ENCODE results near the gene CEP72. TPM values are rescaled to one million over a fixed set of nuclear protein-coding genes. Genes with fewer than 3 reads are reported as not detected.

Gene CEP72
- total RNA-seq, 4 donors from 2014 or later, result 0.83 to 1.8 (median 1.5) TPM

GRCh38 chr5:606526-607399 is 5.4 kb upstream of the CEP72 start:
- peaks cover 4 to 10% (median 8%) of the 10 kb centered on the region in 4 donors for H3K4me1 ChIP-seq
- H3K4me3 ChIP-seq, result no peak overlapping the region
- intact Hi-C loops (cut with DNase I), result no loop called here
- TF ChIP-seq POLR2AphosphoS5 (IDR thresholded peaks at IDR 0.05) (no peak), CTCF (IDR thresholded peaks at IDR 0.05) (no peak), EP300 (IDR thresholded peaks at IDR 0.05) (no peak), POLR2A (IDR thresholded peaks at IDR 0.05; ENCODE audit: low read depth) (no peak)
- no peak for DNase-seq (ENCODE audit: extremely low spot score)
- H3K9me3 ChIP-seq, result no peaks in the 10 kb centered on the region
- no peaks in the 10 kb centered on the region for H3K36me3 ChIP-seq
- peaks cover 0 to 71% (median 0%) of the 10 kb centered on the region in 4 donors for H3K27me3 ChIP-seq
- WGBS, result 73% methylated on average over 8 of the region's 21 CpGs
- H3K27ac ChIP-seq (replicated peaks in 1 of 4), result no peak overlapping the region

GRCh38 chr5:607541-608428 is 4.4 kb upstream of the CEP72 start:
- no peak overlapping the region for H3K27ac ChIP-seq (replicated peaks in 1 of 4)
- no peak for DNase-seq (ENCODE audit: extremely low spot score)
- TF ChIP-seq CTCF (IDR thresholded peaks at IDR 0.05) (no peak), POLR2A (IDR thresholded peaks at IDR 0.05; ENCODE audit: low read depth) (no peak), POLR2AphosphoS5 (IDR thresholded peaks at IDR 0.05) (no peak), EP300 (IDR thresholded peaks at IDR 0.05) (no peak)
- no peak overlapping the region for H3K4me3 ChIP-seq
- peaks cover 7 to 16% (median 13%) of the 10 kb centered on the region in 4 donors for H3K4me1 ChIP-seq
- H3K9me3 ChIP-seq, result no peaks in the 10 kb centered on the region
- peaks cover 0 to 61% (median 0%) of the 10 kb centered on the region in 4 donors for H3K27me3 ChIP-seq
- 87% methylated on average over 35 of the region's 37 CpGs for WGBS
- H3K36me3 ChIP-seq, result no peaks in the 10 kb centered on the region
- intact Hi-C loops (cut with DNase I), result no loop called here

- Histone ChIP-seq H3K27me3 (peaks cover 0 to 52% (median 0%) of the 10 kb centered on the region in 4 donors), H3K4me1 (peaks cover 10 to 25% (median 18%) of the 10 kb centered on the region in 4 donors), H3K36me3 (no peaks in the 10 kb centered on the region), H3K9me3 (no peaks in the 10 kb centered on the region), H3K4me3 (no peak overlapping the region), H3K27ac (replicated peaks in 1 of 4) (no peak overlapping the region)
- intact Hi-C loops (cut with DNase I), result no loop called here
- 93% methylated on average over 27 of the region's 31 CpGs for WGBS
- no peak for DNase-seq (ENCODE audit: extremely low spot score)
- TF ChIP-seq POLR2AphosphoS5 (IDR thresholded peaks at IDR 0.05) (no peak), POLR2A (IDR thresholded peaks at IDR 0.05; ENCODE audit: low read depth) (no peak), CTCF (IDR thresholded peaks at IDR 0.05) (no peak), EP300 (IDR thresholded peaks at IDR 0.05) (no peak)
Measured at GRCh38 chr5:608429-609370, 3.4 kb upstream of the CEP72 start.

GRCh38 chr5:609506-609905 is 2.6 kb upstream of the CEP72 start:
- Histone ChIP-seq H3K4me1 (peaks cover 10 to 25% (median 18%) of the 10 kb centered on the region in 4 donors), H3K27me3 (peaks cover 0 to 44% (median 0%) of the 10 kb centered on the region in 4 donors), H3K27ac (replicated peaks in 1 of 4) (no peak overlapping the region), H3K9me3 (no peaks in the 10 kb centered on the region), H3K36me3 (no peaks in the 10 kb centered on the region), H3K4me3 (no peak overlapping the region)
- intact Hi-C loops (cut with DNase I), result no loop called here
- DNase-seq (ENCODE audit: extremely low spot score), result no peak
- 95% methylated on average over 5 of the region's 5 CpGs for WGBS
- TF ChIP-seq EP300 (IDR thresholded peaks at IDR 0.05) (no peak), POLR2AphosphoS5 (IDR thresholded peaks at IDR 0.05) (no peak), POLR2A (IDR thresholded peaks at IDR 0.05; ENCODE audit: low read depth) (no peak), CTCF (IDR thresholded peaks at IDR 0.05) (no peak)

Measured in esophagus muscularis mucosa (tissue), 4 donors.